Stimulated activated naive CD4-positive, alpha-beta T cell (primary cell): Measurements from ENCODE around the gene CDYL2.

Source experiments
- DNase-seq, 6 experiments: peaks; one replicate each; lab custom pipeline; 2025; lab: John Stamatoyannopoulos, UW

Gene CDYL2

GRCh38 chr16:80669673-80670072, 134.7 kb downstream of the CDYL2 start:
- DNase-seq: no peak

GRCh38 chr16:80667925-80668324, 136.5 kb downstream of the CDYL2 start:
- DNase-seq: no peak

DNA sequence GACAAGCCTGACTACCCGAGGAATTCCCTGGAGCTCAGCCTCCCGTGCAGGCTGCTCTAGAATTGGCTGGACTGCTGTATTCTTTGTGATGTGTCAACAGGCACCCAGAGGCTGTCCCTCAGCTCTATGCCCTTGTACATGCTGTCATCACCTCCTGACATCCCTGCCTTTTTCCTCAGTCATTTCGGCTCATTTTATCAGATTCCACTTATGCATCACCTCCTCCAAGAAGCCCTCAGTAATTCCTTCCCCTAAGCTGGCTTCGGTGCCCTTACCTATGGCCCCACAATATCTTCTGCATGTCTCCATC, 137.2 kb downstream of the CDYL2 start:
- no peak for DNase-seq

DNA sequence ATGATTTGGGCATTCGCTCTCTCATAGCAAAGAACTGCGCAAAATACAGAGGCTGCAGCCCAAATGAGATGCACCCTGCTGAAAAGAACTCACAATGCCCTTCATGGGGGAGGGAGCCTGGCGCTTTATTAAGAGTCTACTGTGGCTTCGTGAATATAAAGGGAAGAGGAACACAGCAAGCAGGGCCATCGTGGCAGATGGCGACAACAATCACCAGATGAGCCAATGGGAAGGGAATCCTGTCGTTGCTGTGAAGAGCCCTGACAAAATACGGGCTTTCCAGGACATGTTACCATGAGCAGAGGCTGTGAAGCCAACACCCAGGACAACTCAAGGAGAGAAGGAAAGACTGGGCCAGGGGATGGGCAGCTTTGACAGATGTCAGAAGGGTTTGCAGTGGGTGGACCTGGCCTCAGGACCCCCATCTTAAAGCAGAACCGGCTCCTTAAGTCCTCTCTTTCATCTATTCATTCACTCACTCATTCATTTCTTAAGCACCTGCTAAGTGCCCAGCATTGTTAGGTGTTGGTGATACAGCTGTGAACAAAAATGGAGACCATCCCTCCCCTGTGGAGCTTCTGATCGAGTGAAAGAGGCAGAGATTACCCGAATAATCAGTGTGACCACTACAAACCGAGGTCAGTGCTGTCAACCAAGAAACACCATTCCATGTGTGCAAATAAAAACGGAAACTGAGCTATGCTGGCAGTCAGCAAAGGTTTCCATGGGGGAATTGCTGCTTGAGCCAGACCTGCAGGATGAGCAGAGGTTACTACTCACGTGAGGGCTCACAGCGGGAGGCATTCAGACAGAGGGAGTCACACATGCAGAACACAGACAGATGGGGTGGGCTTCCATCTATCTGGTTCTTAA, 137.8 kb downstream of the CDYL2 start:
- DNase-seq: no peak

DNA sequence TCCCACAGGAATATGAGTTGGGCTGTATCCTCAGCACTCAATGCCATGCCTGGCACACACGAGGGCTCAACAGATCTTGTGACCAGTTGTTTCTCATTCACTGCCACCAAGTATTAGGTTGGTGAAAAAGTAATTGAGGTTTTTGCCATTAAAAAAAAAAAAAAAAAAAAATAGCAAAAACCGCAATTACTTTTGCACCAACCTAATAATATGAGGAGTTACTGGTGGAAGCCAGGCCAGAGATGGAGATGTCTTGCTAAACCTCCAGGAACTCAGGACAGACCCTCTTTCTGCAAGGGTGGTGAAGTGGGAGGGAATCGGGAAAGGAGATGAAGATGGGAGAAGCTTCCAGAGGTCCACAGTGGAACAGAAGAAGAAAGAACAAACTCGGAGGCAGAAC, 139.0 kb downstream of the CDYL2 start:
- DNase-seq: no peak

- no peak for DNase-seq
Measured at GRCh38 chr16:80664786-80665185, 139.6 kb downstream of the CDYL2 start.

- DNase-seq: no peak
Measured at GRCh38 chr16:80664226-80664625, 140.2 kb downstream of the CDYL2 start.

GRCh38 chr16:80663078-80663477, 141.3 kb downstream of the CDYL2 start:
- no peak for DNase-seq

GRCh38 chr16:80659865-80660264, 144.5 kb downstream of the CDYL2 start:
- no peak for DNase-seq

DNA sequence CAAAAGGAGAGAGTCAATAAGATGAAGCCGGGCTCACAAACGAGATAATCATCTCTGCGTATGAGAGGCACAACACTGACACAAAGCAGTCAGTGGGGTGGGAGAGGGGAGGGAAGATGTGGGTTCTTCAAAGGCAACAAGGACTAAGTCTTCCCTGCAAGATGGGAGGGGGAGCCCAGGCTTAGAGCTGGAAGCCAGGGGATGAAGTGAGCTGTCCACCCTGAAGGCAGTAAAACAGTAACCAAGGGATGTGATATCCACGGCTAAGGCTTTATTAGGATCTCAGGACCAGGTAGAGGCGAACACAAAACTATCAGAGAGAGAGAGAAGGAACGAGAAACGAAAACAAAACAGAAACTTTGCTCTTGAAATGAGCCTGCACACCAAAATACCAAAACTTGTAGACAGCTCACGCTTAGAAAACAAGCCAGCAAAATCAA, 147.7 kb downstream of the CDYL2 start:
- peak in 4 of 6 experiments; percentile 8 to 46 (median 41) for DNase-seq

GRCh38 chr16:80656161-80656560, 148.2 kb downstream of the CDYL2 start:
- DNase-seq: no peak

DNA sequence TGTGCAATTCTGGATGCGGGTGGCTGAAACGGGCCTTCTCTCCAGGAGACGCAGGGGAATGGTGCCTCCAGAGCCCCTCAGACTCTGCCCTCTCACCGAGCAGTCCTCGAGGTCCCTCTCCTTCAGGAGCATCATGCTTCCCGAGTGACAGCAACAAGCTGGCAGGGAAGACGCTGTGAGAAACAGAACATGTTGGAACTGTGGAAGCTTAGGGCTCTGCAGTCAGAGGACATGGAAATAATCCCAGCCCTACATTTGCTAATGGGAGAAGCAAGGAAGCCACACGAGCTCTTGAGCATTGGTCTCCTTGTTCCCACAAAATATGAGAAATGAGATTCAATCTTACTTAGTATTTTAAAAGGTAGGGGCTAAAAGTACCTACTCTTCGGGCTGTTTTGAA, 148.6 kb downstream of the CDYL2 start:
- no peak for DNase-seq

- no peak for DNase-seq
Measured at GRCh38 chr16:80654094-80654862, 150.1 kb downstream of the CDYL2 start.

DNA sequence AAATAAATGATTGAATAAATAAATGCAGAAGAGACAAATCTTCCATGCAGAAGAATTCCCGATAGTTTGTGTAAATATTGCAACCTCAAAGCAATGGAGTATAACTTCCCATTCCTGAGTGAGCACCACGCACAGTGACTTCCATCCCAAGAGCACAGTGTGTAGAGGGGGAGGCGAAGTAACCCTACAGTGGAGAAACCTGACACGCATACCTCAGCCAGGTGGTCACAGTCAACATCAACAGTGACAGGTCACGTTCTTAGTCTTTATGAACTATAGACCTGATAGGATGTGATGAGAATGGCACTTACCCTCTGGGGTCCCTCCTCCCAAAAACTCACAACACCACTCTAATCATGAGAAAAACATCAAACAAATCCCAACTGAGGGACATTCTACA, 152.0 kb downstream of the CDYL2 start:
- DNase-seq: no peak

DNA sequence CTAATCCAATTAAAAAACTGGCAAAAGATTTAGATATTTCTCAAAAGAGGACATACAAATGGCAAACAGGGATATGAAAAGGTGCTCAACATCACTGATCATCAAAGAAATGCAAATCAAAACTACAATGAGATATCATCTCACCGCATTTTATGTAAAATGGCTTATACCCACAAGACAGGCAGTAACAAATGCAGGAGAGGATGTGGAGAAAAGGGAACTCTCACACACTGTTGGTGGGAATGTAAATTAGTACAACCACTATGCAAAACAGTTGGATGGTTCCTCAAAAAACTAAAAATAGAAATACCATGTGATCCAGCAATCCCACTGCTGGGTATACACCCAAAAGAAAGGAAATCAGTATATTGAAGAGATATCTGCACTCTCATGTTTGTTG, 154.1 kb downstream of the CDYL2 start:
- DNase-seq: peak in 3 of 6 experiments; percentile 8 to 27 (median 17)

- DNase-seq: no peak
Measured at GRCh38 chr16:80640316-80640715, 164.1 kb downstream of the CDYL2 start.

DNA sequence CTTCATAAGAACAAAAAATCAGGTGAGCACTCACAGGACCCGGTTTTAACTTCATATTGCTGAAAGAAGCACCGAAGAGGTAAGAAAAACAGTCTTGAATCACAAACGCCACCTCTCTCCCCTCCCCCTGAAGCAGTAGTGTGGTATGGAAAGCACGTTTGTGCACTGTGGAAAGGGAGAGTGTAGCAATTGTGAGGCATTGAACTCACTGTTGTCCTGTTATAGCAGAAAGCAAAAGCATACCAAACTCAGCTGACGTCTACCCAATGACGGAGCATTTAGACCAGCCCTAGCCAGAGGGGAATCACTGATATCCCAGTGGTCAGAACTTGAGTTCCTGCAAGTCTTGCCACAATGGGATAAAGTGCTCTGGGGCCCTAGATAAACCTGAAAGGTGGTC, 164.8 kb downstream of the CDYL2 start:
- DNase-seq: no peak

GRCh38 chr16:80637621-80638020, 166.8 kb downstream of the CDYL2 start:
- no peak for DNase-seq

DNA sequence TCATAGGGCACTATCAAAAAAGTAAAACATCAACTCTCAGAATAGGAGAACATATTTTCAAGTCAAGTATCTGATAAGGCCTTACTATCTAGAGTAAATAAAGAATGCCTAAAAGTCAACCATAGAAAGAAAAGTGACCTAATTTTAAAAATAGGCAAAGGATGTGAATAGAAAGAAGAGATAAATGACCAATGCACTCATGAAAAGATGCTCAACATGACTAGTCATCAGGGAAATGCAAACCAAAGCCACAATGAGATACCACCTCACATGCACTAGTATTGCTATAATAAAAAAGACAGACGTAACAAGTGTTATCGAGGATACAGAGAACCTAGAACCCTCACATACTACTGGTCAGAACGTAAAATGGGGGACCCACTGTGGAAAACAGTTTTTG, 172.8 kb downstream of the CDYL2 start:
- no peak for DNase-seq

GRCh38 chr16:80628254-80628653, 176.1 kb downstream of the CDYL2 start:
- no peak for DNase-seq

DNA sequence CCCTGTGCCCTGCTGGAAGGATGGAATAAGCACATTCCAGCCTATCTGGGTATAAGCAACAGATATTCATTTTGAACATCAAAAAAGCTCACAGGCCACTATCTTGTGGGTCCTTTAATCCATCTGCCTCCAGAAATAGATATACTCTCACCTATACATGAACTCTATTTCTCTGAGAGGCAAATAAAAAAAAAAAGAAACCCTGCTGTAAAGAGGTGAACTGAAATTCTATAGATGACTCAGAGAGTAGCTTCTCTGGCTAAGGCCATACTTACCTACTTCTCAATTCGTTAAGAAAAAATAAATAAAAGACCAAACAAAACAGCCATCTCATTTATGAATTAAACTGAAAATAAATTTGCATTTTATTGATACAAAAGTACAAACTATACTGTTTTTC, 177.3 kb downstream of the CDYL2 start:
- no peak for DNase-seq

DNA sequence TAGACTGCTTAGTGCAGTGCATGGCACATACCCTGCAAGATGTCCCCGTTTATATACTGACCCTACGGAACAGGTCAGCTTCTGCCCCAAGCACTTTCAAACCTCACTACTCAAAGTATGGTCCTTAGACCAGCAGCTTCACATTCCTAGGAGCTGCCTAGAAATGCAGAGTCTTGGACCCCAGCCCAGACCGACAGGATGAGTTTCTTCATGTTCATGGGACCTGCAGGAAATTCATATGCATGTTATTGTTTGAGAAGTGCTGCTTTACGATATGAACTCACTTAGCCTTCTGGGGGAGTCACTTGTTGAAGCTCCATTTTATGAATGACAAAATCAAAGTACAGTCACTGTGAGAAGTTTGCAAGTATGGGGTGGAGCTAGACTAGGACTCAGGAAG, 181.0 kb downstream of the CDYL2 start:
- DNase-seq: no peak

DNA sequence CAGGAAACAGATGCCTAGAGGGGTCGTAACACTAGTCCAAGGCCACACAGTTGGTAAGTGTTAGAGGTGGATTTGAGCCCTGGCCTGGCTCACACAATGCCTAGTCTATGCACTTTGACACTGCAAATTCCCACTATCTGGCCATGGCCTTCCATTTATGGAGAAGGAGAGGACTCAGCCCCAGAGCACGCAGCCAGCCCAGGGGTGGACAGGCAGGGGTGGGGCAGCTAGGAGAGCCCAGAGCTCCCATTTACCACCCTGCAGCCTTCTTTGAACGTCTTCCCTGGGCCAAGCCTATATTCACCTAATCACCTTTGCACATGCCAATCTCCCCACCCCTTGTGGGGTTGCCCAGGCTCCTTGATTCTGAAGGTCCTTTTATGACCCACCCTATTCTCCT, 182.4 kb downstream of the CDYL2 start:
- no peak for DNase-seq
